ENCODE data around the gene PPM1N.

The PPM1N gene

GRCh38 chr19:45492627-45493470, 5.4 kb upstream of the PPM1N start:
- TF ChIP-seq CTCF (conservative IDR thresholded peaks at IDR 0.05; ENCODE audit: low read length), result no peak
- peak; percentile 70 for DNase-seq (ENCODE audit: low read depth)
- H3K4me3 ChIP-seq (ENCODE audit: low read length), result peak overlapping the region; percentile 72

GRCh38 chr19:45494261-45494916, 3.9 kb upstream of the PPM1N start:
- TF ChIP-seq CTCF (conservative IDR thresholded peaks at IDR 0.05; ENCODE audit: low read length), result no peak
- no peak for DNase-seq (ENCODE audit: low read depth)
- no peak overlapping the region for H3K4me3 ChIP-seq (ENCODE audit: low read length)

- no peak for TF ChIP-seq CTCF (conservative IDR thresholded peaks at IDR 0.05; ENCODE audit: low read length)
- H3K4me3 ChIP-seq (ENCODE audit: low read length), result no peak overlapping the region
- no peak for DNase-seq (ENCODE audit: low read depth)
Measured at GRCh38 chr19:45495178-45495577, 3.1 kb upstream of the PPM1N start.

- TF ChIP-seq CTCF (conservative IDR thresholded peaks at IDR 0.05; ENCODE audit: low read length), result no peak
- peak overlapping the region; percentile 71 for H3K4me3 ChIP-seq (ENCODE audit: low read length)
- DNase-seq (ENCODE audit: low read depth), result no peak
Measured at GRCh38 chr19:45496349-45496953, 1.8 kb upstream of the PPM1N start.

GRCh38 chr19:45497791-45498190, 452 bp upstream of the PPM1N start:
- no peak overlapping the region for H3K4me3 ChIP-seq (ENCODE audit: low read length)
- no peak for DNase-seq (ENCODE audit: low read depth)
- no peak for TF ChIP-seq CTCF (conservative IDR thresholded peaks at IDR 0.05; ENCODE audit: low read length)

- peak; percentile 18 for DNase-seq (ENCODE audit: low read depth)
- H3K4me3 ChIP-seq (ENCODE audit: low read length), result no peak overlapping the region
- no peak for TF ChIP-seq CTCF (conservative IDR thresholded peaks at IDR 0.05; ENCODE audit: low read length)
Measured at GRCh38 chr19:45499196-45500180, 1.2 kb downstream of the PPM1N start.
